K562 (cell line): ENCODE measurements around the gene GPR37L1. TPM values are rescaled to one million over a fixed set of nuclear protein-coding genes. Genes with fewer than 3 reads are reported as not detected.

ENCODE experiments used
- BHLHE40 ChIP-seq: IDR thresholded peaks from 2 replicates; pipeline ENCODE4 v1.6.1; 2011; ENCODE audit warnings: low read length, improper control_type of control experiment
- CCNT2 ChIP-seq: IDR thresholded peaks from 2 replicates; pipeline ENCODE4 v1.6.1; 2011; ENCODE audit warnings: borderline replicate concordance, low read depth, mild to moderate bottlenecking, moderate library complexity, mixed read lengths, low read length; ENCODE audit not compliant: insufficient read length; ENCODE audit errors: extremely low read depth
- CSDE1 ChIP-seq, 2 experiments: fragments of 450-650 bp; IDR thresholded peaks; 2 replicates each; pipeline ENCODE4 v1.6.1; 2016; ENCODE audit warnings: mild to moderate bottlenecking in 1 of 2
- EGR1 ChIP-seq: fragments of 450-650 bp; conservative IDR thresholded peaks from 2 replicates; pipeline ENCODE4 v1.6.1; 2017; ENCODE audit warnings: mild to moderate bottlenecking
- GATAD2B ChIP-seq: fragments of 450-650 bp; IDR thresholded peaks from 2 replicates; pipeline ENCODE4 v1.6.1; 2017; ENCODE audit warnings: mild to moderate bottlenecking, borderline replicate concordance
- HNRNPLL ChIP-seq: fragments of 200-400 bp; formaldehyde crosslinking; IDR thresholded peaks from 2 replicates; pipeline ENCODE4 v1.6.1; 2017; ENCODE audit warnings: low read length, low read depth, mild to moderate bottlenecking; ENCODE audit not compliant: poor library complexity, severe bottlenecking
- LEF1 ChIP-seq: fragments of 450-650 bp; IDR thresholded peaks from 2 replicates; pipeline ENCODE4 v1.6.1; 2016; ENCODE audit warnings: mild to moderate bottlenecking
- POLR2G ChIP-seq: fragments of 200-400 bp; formaldehyde crosslinking; IDR thresholded peaks from 2 replicates; pipeline ENCODE4 v1.6.1; 2017; ENCODE audit warnings: low read depth, mild to moderate bottlenecking, antibody characterized with exemption, low read length, moderate library complexity
- RCOR1 ChIP-seq, 2 experiments: IDR thresholded peaks; 2 replicates each; pipeline ENCODE4 v1.6.1; 2012; ENCODE audit warnings: low read depth in 2 of 2, low read length in 2 of 2, borderline replicate concordance in 1 of 2, improper control_type of control experiment in 1 of 2
- ZBTB7A ChIP-seq: IDR thresholded peaks from 2 replicates; pipeline ENCODE4 v1.6.1; 2011; ENCODE audit warnings: low read depth, mild to moderate bottlenecking, low read length, moderate library complexity, borderline replicate concordance; ENCODE audit not compliant: control insufficient read depth
- ZNF57 ChIP-seq: fragments of 450-650 bp; formaldehyde crosslinking; IDR thresholded peaks from 2 replicates; pipeline ENCODE4 v1.4.0; 2020; ENCODE audit warnings: mild to moderate bottlenecking, moderate library complexity
- polyA plus RNA-seq, 8 experiments: library from polyadenylated mRNA; depleted of rRNA in 4 of 8; stranded (reverse) in 5 of 8; unstranded in 3 of 8; fragments of >200 nt; fragmentation: Nextera tagmentation in 2 of 8; fragmentation: Illumina TruSeq in 1 of 8; extraction: Ambion mirVana in 2 of 8; extraction: Trizol in 1 of 8; gene quantifications; 2 replicates each; pipeline versions ENCODE4 v1.2.1 to v1.2.3, GENCODE V29; 2011 to 2014; ENCODE audit warnings: inconsistent platforms in 1 of 8, missing spikeins in 1 of 8
- total RNA-seq, 7 experiments: library from RNA; depleted of rRNA in 6 of 7; stranded (reverse); fragments of >200 nt in 6 of 7; fragmentation: Illumina TruSeq in 2 of 7; extraction: Trizol in 2 of 7; gene quantifications; 2 replicates each; pipeline versions ENCODE4 v1.2.1 to v1.2.3, GENCODE V29; 2011 to 2021; ENCODE audit warnings: low replicate concordance in 1 of 7
- TF ChIP-seq, protein P1 (sequence below): sonication (generic); formaldehyde crosslinking; IDR thresholded peaks from 2 replicates; pipeline ENCODE4 v1.8.0; 2022; ENCODE audit warnings: mild to moderate bottlenecking, missing genetic modification reagents
- TF ChIP-seq, protein P2 (sequence below): fragments of 450-650 bp; IDR thresholded peaks from 2 replicates; pipeline ENCODE4 v1.6.1; 2016; ENCODE audit warnings: low read depth
- TF ChIP-seq, protein P3 (sequence below): fragments of 250-450 bp; sonication (Bioruptor Pico); IDR thresholded peaks from 2 replicates; pipeline ENCODE4 v1.6.1; 2021; ENCODE audit warnings: mild to moderate bottlenecking

The GPR37L1 gene
- total and polyA plus RNA-seq, 9 of the 15 experiments (the other 6 are each of a cell fraction or from before 2014, with no cell fraction given) = not detected

DNA sequence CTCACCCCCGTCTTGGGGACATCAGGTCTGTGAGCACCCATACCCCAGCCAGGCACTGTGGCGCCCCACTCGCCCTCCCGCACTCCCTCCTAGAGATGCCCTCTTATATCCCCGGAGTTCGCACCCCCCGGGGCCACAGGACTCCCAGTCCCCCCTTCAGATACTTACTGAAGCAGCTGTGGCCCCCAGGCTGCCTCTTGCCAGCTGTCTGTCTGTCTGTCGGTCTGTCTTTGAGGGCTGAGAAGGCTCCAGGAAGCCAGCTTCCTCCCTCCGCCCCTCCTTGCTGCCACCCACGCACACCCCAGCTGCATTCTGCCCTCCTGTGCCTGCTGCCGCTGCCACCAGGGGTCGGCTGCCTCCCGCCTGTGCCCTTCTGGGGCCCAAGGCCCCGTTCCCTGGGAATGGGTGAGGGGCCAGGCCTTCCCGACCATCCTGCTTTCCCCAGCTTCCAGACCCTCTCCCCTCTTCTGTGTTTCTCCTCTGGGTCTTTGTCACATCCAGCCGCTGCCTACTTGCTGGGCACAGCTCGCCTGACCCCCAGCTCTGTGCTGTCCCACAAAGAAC lies 37.7 kb downstream of the GPR37L1 start, which contains the start of gene PTPN7 (continued):
- TF ChIP-seq ZNF57 (CRISPR knock-in tag) = peak; percentile 68; the same call in 1 of the 2 replicates
- TF ChIP-seq RCOR1 (IDR thresholded peaks at IDR 0.05; ENCODE audit: borderline replicate concordance in 1 of 2, low read depth in 2 of 2, low read length in 2 of 2) = no peak
- TF ChIP-seq, protein P1, sequence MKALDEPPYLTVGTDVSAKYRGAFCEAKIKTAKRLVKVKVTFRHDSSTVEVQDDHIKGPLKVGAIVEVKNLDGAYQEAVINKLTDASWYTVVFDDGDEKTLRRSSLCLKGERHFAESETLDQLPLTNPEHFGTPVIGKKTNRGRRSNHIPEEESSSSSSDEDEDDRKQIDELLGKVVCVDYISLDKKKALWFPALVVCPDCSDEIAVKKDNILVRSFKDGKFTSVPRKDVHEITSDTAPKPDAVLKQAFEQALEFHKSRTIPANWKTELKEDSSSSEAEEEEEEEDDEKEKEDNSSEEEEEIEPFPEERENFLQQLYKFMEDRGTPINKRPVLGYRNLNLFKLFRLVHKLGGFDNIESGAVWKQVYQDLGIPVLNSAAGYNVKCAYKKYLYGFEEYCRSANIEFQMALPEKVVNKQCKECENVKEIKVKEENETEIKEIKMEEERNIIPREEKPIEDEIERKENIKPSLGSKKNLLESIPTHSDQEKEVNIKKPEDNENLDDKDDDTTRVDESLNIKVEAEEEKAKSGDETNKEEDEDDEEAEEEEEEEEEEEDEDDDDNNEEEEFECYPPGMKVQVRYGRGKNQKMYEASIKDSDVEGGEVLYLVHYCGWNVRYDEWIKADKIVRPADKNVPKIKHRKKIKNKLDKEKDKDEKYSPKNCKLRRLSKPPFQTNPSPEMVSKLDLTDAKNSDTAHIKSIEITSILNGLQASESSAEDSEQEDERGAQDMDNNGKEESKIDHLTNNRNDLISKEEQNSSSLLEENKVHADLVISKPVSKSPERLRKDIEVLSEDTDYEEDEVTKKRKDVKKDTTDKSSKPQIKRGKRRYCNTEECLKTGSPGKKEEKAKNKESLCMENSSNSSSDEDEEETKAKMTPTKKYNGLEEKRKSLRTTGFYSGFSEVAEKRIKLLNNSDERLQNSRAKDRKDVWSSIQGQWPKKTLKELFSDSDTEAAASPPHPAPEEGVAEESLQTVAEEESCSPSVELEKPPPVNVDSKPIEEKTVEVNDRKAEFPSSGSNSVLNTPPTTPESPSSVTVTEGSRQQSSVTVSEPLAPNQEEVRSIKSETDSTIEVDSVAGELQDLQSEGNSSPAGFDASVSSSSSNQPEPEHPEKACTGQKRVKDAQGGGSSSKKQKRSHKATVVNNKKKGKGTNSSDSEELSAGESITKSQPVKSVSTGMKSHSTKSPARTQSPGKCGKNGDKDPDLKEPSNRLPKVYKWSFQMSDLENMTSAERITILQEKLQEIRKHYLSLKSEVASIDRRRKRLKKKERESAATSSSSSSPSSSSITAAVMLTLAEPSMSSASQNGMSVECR (CRISPR knock-in tag) = no peak
- no peak for TF ChIP-seq LEF1
- peak; percentile 74 for TF ChIP-seq ZBTB7A
- TF ChIP-seq, protein P2, sequence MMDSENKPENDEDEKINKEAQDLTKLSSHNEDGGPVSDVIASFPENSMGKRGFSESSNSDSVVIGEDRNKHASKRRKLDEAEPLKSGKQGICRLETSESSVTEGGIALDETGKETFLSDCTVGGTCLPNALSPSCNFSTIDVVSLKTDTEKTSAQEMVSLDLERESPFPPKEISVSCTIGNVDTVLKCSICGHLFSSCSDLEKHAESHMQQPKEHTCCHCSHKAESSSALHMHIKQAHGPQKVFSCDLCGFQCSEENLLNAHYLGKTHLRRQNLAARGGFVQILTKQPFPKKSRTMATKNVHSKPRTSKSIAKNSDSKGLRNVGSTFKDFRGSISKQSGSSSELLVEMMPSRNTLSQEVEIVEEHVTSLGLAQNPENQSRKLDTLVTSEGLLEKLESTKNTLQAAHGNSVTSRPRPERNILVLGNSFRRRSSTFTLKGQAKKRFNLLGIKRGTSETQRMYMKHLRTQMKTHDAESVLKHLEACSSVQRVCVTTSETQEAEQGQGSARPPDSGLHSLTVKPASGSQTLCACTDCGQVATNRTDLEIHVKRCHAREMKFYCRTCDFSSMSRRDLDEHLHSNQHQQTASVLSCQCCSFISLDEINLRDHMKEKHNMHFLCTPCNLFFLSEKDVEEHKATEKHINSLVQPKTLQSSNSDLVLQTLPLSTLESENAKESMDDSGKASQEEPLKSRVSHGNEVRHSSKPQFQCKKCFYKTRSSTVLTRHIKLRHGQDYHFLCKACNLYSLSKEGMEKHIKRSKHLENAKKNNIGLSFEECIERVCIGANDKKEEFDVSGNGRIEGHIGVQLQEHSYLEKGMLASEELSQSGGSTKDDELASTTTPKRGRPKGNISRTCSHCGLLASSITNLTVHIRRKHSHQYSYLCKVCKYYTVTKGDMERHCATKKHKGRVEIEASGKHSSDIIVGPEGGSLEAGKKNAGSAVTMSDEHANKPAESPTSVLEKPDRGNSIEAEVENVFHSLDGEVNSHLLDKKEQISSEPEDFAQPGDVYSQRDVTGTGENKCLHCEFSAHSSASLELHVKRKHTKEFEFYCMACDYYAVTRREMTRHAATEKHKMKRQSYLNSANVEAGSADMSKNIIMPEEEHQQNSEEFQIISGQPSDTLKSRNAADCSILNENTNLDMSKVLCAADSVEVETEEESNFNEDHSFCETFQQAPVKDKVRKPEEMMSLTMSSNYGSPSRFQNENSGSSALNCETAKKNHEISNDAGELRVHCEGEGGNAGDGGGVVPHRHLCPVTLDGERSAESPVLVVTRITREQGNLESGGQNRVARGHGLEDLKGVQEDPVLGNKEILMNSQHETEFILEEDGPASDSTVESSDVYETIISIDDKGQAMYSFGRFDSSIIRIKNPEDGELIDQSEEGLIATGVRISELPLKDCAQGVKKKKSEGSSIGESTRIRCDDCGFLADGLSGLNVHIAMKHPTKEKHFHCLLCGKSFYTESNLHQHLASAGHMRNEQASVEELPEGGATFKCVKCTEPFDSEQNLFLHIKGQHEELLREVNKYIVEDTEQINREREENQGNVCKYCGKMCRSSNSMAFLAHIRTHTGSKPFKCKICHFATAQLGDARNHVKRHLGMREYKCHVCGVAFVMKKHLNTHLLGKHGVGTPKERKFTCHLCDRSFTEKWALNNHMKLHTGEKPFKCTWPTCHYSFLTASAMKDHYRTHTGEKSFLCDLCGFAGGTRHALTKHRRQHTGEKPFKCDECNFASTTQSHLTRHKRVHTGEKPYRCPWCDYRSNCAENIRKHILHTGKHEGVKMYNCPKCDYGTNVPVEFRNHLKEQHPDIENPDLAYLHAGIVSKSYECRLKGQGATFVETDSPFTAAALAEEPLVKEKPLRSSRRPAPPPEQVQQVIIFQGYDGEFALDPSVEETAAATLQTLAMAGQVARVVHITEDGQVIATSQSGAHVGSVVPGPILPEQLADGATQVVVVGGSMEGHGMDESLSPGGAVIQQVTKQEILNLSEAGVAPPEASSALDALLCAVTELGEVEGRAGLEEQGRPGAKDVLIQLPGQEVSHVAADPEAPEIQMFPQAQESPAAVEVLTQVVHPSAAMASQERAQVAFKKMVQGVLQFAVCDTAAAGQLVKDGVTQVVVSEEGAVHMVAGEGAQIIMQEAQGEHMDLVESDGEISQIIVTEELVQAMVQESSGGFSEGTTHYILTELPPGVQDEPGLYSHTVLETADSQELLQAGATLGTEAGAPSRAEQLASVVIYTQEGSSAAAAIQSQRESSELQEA = no peak
- TF ChIP-seq CSDE1 (IDR thresholded peaks at IDR 0.05) = 0 out of 4 replicates have a peak, but pooled peaks of 1 of the 2 experiments have one; percentile 9
- peak; percentile 3 for TF ChIP-seq CCNT2
- peak; percentile 99 for TF ChIP-seq EGR1
- TF ChIP-seq, protein P3, sequence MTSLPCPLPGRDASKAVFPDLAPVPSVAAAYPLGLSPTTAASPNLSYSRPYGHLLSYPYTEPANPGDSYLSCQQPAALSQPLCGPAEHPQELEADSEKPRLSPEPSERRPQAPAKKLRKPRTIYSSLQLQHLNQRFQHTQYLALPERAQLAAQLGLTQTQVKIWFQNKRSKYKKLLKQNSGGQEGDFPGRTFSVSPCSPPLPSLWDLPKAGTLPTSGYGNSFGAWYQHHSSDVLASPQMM (CRISPR knock-in tag) = no peak
- TF ChIP-seq GATAD2B = no peak
- 0 out of 2 replicates have a peak, but pooled peaks have one; percentile 48 for TF ChIP-seq BHLHE40
- TF ChIP-seq HNRNPLL = no peak
- TF ChIP-seq POLR2G = peak; percentile 76
